ENCODE data around the gene ZNF555.

DNA sequence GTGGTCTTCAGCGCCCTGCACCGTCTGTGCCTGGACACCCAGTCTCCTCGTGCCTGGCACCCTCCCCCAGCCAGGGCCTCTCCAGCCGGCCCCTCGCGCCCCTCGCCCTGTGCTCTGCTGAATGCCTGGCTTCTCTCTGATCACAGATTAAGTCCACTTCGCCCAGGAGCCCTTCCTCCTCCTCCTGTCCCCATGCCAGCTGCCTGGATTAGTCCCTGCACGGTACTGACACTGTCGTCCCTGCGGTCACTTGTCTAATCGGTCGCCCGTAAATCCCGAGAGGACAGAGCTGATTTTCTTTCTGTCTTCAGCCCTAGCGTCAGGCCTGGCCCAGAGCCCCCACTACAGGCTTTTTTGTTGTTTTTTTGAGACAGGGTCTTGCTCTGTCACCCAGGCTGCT, 49.4 kb upstream of the ZNF555 start:
- TF ChIP-seq TP53 (CRISPR knock-in tag; IDR thresholded peaks at IDR 0.05) (no peak), SMC3 (IDR thresholded peaks at IDR 0.05) (no peak), CBX2 (IDR thresholded peaks at IDR 0.05; ENCODE audit: borderline replicate concordance, low read depth) (no peak), ZFP36 (IDR thresholded peaks at IDR 0.05; ENCODE audit: borderline replicate concordance, partially characterized antibody) (no peak), POLR2A (IDR thresholded peaks at IDR 0.05; ENCODE audit: low read length) (no peak), EP300 (IDR thresholded peaks at IDR 0.05) (no peak), REST (IDR thresholded peaks at IDR 0.05) (no peak), BCL3 (IDR thresholded peaks at IDR 0.05) (no peak)
- TF ChIP-seq, protein P1, sequence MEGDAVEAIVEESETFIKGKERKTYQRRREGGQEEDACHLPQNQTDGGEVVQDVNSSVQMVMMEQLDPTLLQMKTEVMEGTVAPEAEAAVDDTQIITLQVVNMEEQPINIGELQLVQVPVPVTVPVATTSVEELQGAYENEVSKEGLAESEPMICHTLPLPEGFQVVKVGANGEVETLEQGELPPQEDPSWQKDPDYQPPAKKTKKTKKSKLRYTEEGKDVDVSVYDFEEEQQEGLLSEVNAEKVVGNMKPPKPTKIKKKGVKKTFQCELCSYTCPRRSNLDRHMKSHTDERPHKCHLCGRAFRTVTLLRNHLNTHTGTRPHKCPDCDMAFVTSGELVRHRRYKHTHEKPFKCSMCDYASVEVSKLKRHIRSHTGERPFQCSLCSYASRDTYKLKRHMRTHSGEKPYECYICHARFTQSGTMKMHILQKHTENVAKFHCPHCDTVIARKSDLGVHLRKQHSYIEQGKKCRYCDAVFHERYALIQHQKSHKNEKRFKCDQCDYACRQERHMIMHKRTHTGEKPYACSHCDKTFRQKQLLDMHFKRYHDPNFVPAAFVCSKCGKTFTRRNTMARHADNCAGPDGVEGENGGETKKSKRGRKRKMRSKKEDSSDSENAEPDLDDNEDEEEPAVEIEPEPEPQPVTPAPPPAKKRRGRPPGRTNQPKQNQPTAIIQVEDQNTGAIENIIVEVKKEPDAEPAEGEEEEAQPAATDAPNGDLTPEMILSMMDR (IDR thresholded peaks at IDR 0.05), result no peak
- TF ChIP-seq, protein P2, sequence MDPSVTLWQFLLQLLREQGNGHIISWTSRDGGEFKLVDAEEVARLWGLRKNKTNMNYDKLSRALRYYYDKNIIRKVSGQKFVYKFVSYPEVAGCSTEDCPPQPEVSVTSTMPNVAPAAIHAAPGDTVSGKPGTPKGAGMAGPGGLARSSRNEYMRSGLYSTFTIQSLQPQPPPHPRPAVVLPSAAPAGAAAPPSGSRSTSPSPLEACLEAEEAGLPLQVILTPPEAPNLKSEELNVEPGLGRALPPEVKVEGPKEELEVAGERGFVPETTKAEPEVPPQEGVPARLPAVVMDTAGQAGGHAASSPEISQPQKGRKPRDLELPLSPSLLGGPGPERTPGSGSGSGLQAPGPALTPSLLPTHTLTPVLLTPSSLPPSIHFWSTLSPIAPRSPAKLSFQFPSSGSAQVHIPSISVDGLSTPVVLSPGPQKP (IDR thresholded peaks at IDR 0.05; ENCODE audit: low read depth, low read length), result no peak
- TF ChIP-seq, protein P3, sequence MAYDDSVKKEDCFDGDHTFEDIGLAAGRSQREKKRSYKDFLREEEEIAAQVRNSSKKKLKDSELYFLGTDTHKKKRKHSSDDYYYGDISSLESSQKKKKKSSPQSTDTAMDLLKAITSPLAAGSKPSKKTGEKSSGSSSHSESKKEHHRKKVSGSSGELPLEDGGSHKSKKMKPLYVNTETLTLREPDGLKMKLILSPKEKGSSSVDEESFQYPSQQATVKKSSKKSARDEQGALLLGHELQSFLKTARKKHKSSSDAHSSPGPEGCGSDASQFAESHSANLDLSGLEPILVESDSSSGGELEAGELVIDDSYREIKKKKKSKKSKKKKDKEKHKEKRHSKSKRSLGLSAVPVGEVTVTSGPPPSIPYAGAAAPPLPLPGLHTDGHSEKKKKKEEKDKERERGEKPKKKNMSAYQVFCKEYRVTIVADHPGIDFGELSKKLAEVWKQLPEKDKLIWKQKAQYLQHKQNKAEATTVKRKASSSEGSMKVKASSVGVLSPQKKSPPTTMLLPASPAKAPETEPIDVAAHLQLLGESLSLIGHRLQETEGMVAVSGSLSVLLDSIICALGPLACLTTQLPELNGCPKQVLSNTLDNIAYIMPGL (CRISPR knock-in tag; IDR thresholded peaks at IDR 0.05; ENCODE audit: borderline replicate concordance), result no peak

Data from A549 (cell line).